Jurkat, Clone E6-1 (cell line): Measurements from ENCODE around the gene ALDH1A1.

Source experiments
- DNase-seq: peaks from one replicate; pipeline ENCODE4 v3.0.0-alpha.2; 2011; ENCODE audit warnings: low read depth, low spot score
- H3K4me3 ChIP-seq: 2 replicates; pipeline ENCODE4 v1.5.1; 2011; ENCODE audit warnings: mild to moderate bottlenecking, low read length, control low read depth, moderate library complexity

ALDH1A1 gene

GRCh38 chr9:72905514-72906480, 47.1 kb downstream of the ALDH1A1 start:
- DNase-seq = no peak
- H3K4me3 ChIP-seq = no peak overlapping the region

GRCh38 chr9:72904267-72905093, 48.4 kb downstream of the ALDH1A1 start:
- no peak for DNase-seq
- H3K4me3 ChIP-seq = no peak overlapping the region

GRCh38 chr9:72903103-72903502, 49.8 kb downstream of the ALDH1A1 start:
- DNase-seq = no peak
- H3K4me3 ChIP-seq = no peak overlapping the region

GRCh38 chr9:72902268-72902667, 50.6 kb downstream of the ALDH1A1 start:
- DNase-seq = no peak
- H3K4me3 ChIP-seq = no peak overlapping the region

GRCh38 chr9:72899734-72900477, 52.9 kb downstream of the ALDH1A1 start:
- DNase-seq = no peak
- no peak overlapping the region for H3K4me3 ChIP-seq

- no peak for DNase-seq
- no peak overlapping the region for H3K4me3 ChIP-seq
These were observed 53.8 kb downstream of the ALDH1A1 start for GRCh38 chr9:72898784-72899733.

GRCh38 chr9:72898360-72898759, 54.5 kb downstream of the ALDH1A1 start:
- DNase-seq = no peak
- no peak overlapping the region for H3K4me3 ChIP-seq

GRCh38 chr9:72897069-72897649, 55.7 kb downstream of the ALDH1A1 start:
- DNase-seq = no peak
- H3K4me3 ChIP-seq = no peak overlapping the region

- no peak overlapping the region for H3K4me3 ChIP-seq
- DNase-seq = no peak
These were observed 56.4 kb downstream of the ALDH1A1 start for GRCh38 chr9:72896439-72896838.

- no peak overlapping the region for H3K4me3 ChIP-seq
These were observed 57.7 kb downstream of the ALDH1A1 start for GRCh38 chr9:72895122-72895521.

GRCh38 chr9:72894342-72894741, 58.5 kb downstream of the ALDH1A1 start:
- no peak for DNase-seq
- H3K4me3 ChIP-seq = no peak overlapping the region

More at GRCh38 chr9:72895122-72895521, 57.7 kb downstream of the ALDH1A1 start:
- DNase-seq = no peak

GRCh38 chr9:72893437-72893836, 59.4 kb downstream of the ALDH1A1 start:
- no peak for DNase-seq
- no peak overlapping the region for H3K4me3 ChIP-seq

- no peak overlapping the region for H3K4me3 ChIP-seq
- DNase-seq = no peak
These were observed 61.8 kb downstream of the ALDH1A1 start for GRCh38 chr9:72891043-72891442.

GRCh38 chr9:72888943-72889342, 63.9 kb downstream of the ALDH1A1 start:
- DNase-seq = no peak

GRCh38 chr9:72888067-72888466, 64.8 kb downstream of the ALDH1A1 start:
- no peak for DNase-seq
- H3K4me3 ChIP-seq = no peak overlapping the region

More at GRCh38 chr9:72888943-72889342, 63.9 kb downstream of the ALDH1A1 start:
- no peak overlapping the region for H3K4me3 ChIP-seq

- H3K4me3 ChIP-seq = no peak overlapping the region
- no peak for DNase-seq
These were observed 66.5 kb downstream of the ALDH1A1 start for GRCh38 chr9:72886386-72886785.

- H3K4me3 ChIP-seq = no peak overlapping the region
- DNase-seq = no peak
These were observed 68.3 kb downstream of the ALDH1A1 start for GRCh38 chr9:72884508-72884907.

GRCh38 chr9:72883875-72884274, 69.0 kb downstream of the ALDH1A1 start:
- DNase-seq = no peak

More at GRCh38 chr9:72883875-72884274, 69.0 kb downstream of the ALDH1A1 start:
- H3K4me3 ChIP-seq = no peak overlapping the region
